Astrocyte (in vitro differentiated cells and primary cell): ENCODE data around the gene HDGF.

Experiments used
- EZH2 ChIP-seq: IDR thresholded peaks from 2 replicates; pipeline ENCODE4 v1.6.1; 2012; ENCODE audit warnings: mild to moderate bottlenecking, low read length, inconsistent platforms; ENCODE audit not compliant: insufficient read depth
- TF ChIP-seq, protein P1 (sequence below): IDR thresholded peaks from 2 replicates; pipeline ENCODE4 v1.5.1; 2011; ENCODE audit warnings: low read depth, mild to moderate bottlenecking, inconsistent platforms, low read length, moderate library complexity; ENCODE audit not compliant: insufficient read depth

DNA sequence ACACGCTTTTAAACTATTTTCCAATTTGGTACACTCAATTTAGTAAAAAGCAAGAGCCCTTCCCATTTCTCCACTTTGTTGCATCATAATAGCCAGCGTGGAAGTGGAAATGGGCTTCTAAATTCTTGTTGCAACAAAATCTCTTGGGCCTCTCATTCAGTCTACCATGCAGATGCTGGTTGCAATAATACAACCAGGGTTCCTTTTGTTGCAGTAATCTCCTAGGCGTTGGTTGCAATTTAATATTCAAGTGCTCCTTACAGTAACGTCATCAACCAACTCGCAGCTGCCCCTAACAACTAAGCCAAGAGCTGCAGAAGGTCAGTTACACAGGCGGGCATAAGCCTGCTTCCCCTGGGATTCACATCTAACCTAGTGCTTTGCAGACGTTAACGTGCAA is 2.7 kb upstream of the HDGF start:
- TF ChIP-seq, protein P1, sequence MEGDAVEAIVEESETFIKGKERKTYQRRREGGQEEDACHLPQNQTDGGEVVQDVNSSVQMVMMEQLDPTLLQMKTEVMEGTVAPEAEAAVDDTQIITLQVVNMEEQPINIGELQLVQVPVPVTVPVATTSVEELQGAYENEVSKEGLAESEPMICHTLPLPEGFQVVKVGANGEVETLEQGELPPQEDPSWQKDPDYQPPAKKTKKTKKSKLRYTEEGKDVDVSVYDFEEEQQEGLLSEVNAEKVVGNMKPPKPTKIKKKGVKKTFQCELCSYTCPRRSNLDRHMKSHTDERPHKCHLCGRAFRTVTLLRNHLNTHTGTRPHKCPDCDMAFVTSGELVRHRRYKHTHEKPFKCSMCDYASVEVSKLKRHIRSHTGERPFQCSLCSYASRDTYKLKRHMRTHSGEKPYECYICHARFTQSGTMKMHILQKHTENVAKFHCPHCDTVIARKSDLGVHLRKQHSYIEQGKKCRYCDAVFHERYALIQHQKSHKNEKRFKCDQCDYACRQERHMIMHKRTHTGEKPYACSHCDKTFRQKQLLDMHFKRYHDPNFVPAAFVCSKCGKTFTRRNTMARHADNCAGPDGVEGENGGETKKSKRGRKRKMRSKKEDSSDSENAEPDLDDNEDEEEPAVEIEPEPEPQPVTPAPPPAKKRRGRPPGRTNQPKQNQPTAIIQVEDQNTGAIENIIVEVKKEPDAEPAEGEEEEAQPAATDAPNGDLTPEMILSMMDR = no peak
- TF ChIP-seq EZH2 = no peak
